IMR-90 (cell line): ENCODE measurements around the gene CYP4A11. TPM values are rescaled to one million over a fixed set of nuclear protein-coding genes. Genes with fewer than 3 reads are reported as not detected.

Experiments
- ATAC-seq: fragments of 200-7000 bp; cut with Tn5 transposase; 2 replicates; pipeline ENCODE4 v1.9.1; 2020; ENCODE audit warnings: low read depth, mild to moderate bottlenecking, moderate library complexity
- BruUV-seq: library from RNA; stranded (reverse); fragments of 400-500 nt; replicated peaks from 2 replicates; lab custom pipeline; 2021; lab: Mats Ljungman, UMichigan
- CTCF ChIA-PET: fragments of 300-600 bp; formaldehyde crosslinking; extraction: SDS; loops from one replicate; lab custom pipeline; 2021; ENCODE audit warnings: antibody characterized with exemption; lab: Yijun Ruan, JAX
- POLR2A ChIA-PET: fragments of 300-600 bp; sonication (Branson Sonifier 250); formaldehyde crosslinking; loops from one replicate; lab custom pipeline; 2022; ENCODE audit warnings: antibody characterized with exemption; ENCODE audit not compliant: unreplicated experiment; lab: Charles Lee
- DNase-seq: peaks from one replicate; pipeline ENCODE4 v3.0.0; 2013
- H2AFZ ChIP-seq: replicated peaks from 2 replicates; pipeline ENCODE3; 2013; ENCODE audit warnings: low read length, mild to moderate bottlenecking; ENCODE audit not compliant: poor library complexity
- H2AK5ac ChIP-seq: 2 replicates; pipeline ENCODE4 v1.6.1; 2013; ENCODE audit warnings: low read depth, low read length, inconsistent platforms
- H2AK9ac ChIP-seq: replicated peaks from 2 replicates; pipeline ENCODE3; 2013; ENCODE audit warnings: mild to moderate bottlenecking, low read depth, low read length, moderate library complexity; ENCODE audit not compliant: poor library complexity
- H2BK120ac ChIP-seq: 2 replicates; pipeline ENCODE4 v1.6.1; 2013; ENCODE audit warnings: low read depth, low read length, inconsistent platforms
- H2BK15ac ChIP-seq: 3 replicates; pipeline ENCODE4 v1.6.1; 2013; ENCODE audit warnings: low read depth, low read length, inconsistent platforms
- H2BK20ac ChIP-seq: 2 replicates; pipeline ENCODE4 v1.6.1; 2013; ENCODE audit warnings: low read depth, mild to moderate bottlenecking, inconsistent platforms, low read length, moderate library complexity
- H2BK5ac ChIP-seq: 2 replicates; pipeline ENCODE4 v1.6.1; 2013; ENCODE audit warnings: mild to moderate bottlenecking, low read depth, low read length, inconsistent platforms; ENCODE audit not compliant: poor library complexity, severe bottlenecking
- H3K14ac ChIP-seq: replicated peaks from 2 replicates; pipeline ENCODE4 v1.6.1; 2013; ENCODE audit warnings: low read depth, low read length, inconsistent platforms
- H3K18ac ChIP-seq: 2 replicates; pipeline ENCODE4 v1.6.1; 2013; ENCODE audit warnings: low read depth, low read length, control low read depth
- H3K23ac ChIP-seq: 2 replicates; pipeline ENCODE4 v1.6.1; 2013; ENCODE audit warnings: low read depth, low read length, inconsistent platforms
- H3K27ac ChIP-seq: 2 replicates; pipeline ENCODE4 v1.5.1; 2013; ENCODE audit warnings: mild to moderate bottlenecking, control low read depth, low read length; ENCODE audit not compliant: insufficient read depth
- H3K27me3 ChIP-seq: 2 replicates; pipeline ENCODE4 v1.6.1; 2013; ENCODE audit warnings: low read length; ENCODE audit not compliant: control insufficient read depth, insufficient read depth
- H3K36me3 ChIP-seq: 2 replicates; pipeline ENCODE4 v1.6.1; 2013; ENCODE audit warnings: low read length, mixed read lengths; ENCODE audit not compliant: control insufficient read depth, insufficient read depth
- H3K4ac ChIP-seq: 2 replicates; pipeline ENCODE4 v1.6.1; 2013; ENCODE audit warnings: low read depth, low read length, inconsistent platforms
- H3K4me1 ChIP-seq: 2 replicates; pipeline ENCODE4 v1.6.1; 2013; ENCODE audit warnings: low read length, mixed read lengths; ENCODE audit not compliant: control insufficient read depth, insufficient read depth
- H3K4me2 ChIP-seq: 2 replicates; pipeline ENCODE4 v1.6.1; 2013; ENCODE audit warnings: low read depth, mild to moderate bottlenecking, control low read depth, low read length, moderate library complexity
- H3K4me3 ChIP-seq: 2 replicates; pipeline ENCODE4 v1.5.1; 2013; ENCODE audit warnings: low read depth, mild to moderate bottlenecking, control low read depth, low read length, moderate library complexity; ENCODE audit not compliant: insufficient read depth
- H3K56ac ChIP-seq: 2 replicates; pipeline ENCODE4 v1.6.1; 2013; ENCODE audit warnings: low read length, inconsistent platforms; ENCODE audit not compliant: insufficient read depth; ENCODE audit errors: extremely low read depth
- H3K79me1 ChIP-seq, 2 experiments: 2 replicates each; pipeline ENCODE4 v1.6.1; 2013; ENCODE audit warnings: low read length in 2 of 2, inconsistent platforms in 1 of 2, low read depth in 1 of 2
- H3K9ac ChIP-seq: 2 replicates; pipeline ENCODE4 v1.6.1; 2013; ENCODE audit warnings: low read depth, low read length, control low read depth
- H3K9me1 ChIP-seq: 2 replicates; pipeline ENCODE4 v1.6.1; 2013; ENCODE audit warnings: low read length, inconsistent platforms; ENCODE audit not compliant: insufficient read depth
- H3K9me3 ChIP-seq: 2 replicates; pipeline ENCODE4 v1.6.1; 2013; ENCODE audit warnings: low read length; ENCODE audit not compliant: control insufficient read depth, insufficient read depth
- H4K20me1 ChIP-seq: 2 replicates; pipeline ENCODE4 v1.6.1; 2013; ENCODE audit warnings: low read length, inconsistent platforms; ENCODE audit not compliant: insufficient read depth
- H4K5ac ChIP-seq: 2 replicates; pipeline ENCODE4 v1.6.1; 2013; ENCODE audit warnings: mild to moderate bottlenecking, low read depth, low read length, control low read depth
- H4K8ac ChIP-seq, 2 experiments: 2 replicates each; pipeline ENCODE4 v1.6.1; 2013; ENCODE audit warnings: low read depth in 2 of 2, low read length in 2 of 2, control low read depth in 1 of 2, inconsistent platforms in 1 of 2
- H4K91ac ChIP-seq: 2 replicates; pipeline ENCODE4 v1.6.1; 2013; ENCODE audit warnings: low read depth, low read length, inconsistent platforms; ENCODE audit not compliant: insufficient read depth
- BHLHE40 ChIP-seq: fragments of 150-350 bp; IDR thresholded peaks from 2 replicates; pipeline ENCODE4 v1.6.1; 2016; ENCODE audit warnings: mild to moderate bottlenecking, low read depth, low read length
- CEBPB ChIP-seq: IDR thresholded peaks from 2 replicates; pipeline ENCODE4 v1.6.1; 2012; ENCODE audit warnings: low read depth, low read length, improper control_type of control experiment
- CHD1 ChIP-seq: IDR thresholded peaks from 2 replicates; pipeline ENCODE4 v1.6.1; 2012; ENCODE audit warnings: low read depth, low read length, improper control_type of control experiment
- CTCF ChIP-seq: conservative IDR thresholded peaks from 2 replicates; pipeline ENCODE4 v1.5.1; 2012; ENCODE audit warnings: mild to moderate bottlenecking, low read depth, low read length, improper control_type of control experiment
- ELK1 ChIP-seq: fragments of 150-350 bp; IDR thresholded peaks from 2 replicates; pipeline ENCODE4 v1.6.1; 2016; ENCODE audit warnings: low read depth, mild to moderate bottlenecking, low read length, moderate library complexity, borderline replicate concordance
- FOS ChIP-seq: fragments of 150-350 bp; IDR thresholded peaks from 2 replicates; pipeline ENCODE4 v1.6.1; 2016; ENCODE audit warnings: low read depth, low read length
- MAFK ChIP-seq: IDR thresholded peaks from 2 replicates; pipeline ENCODE4 v1.6.1; 2012; ENCODE audit warnings: low read depth, low read length, improper control_type of control experiment
- MAZ ChIP-seq: IDR thresholded peaks from 2 replicates; pipeline ENCODE4 v1.6.1; 2012; ENCODE audit warnings: low read depth, mild to moderate bottlenecking, low read length, improper control_type of control experiment, moderate library complexity, borderline replicate concordance
- MXI1 ChIP-seq: IDR thresholded peaks from 2 replicates; pipeline ENCODE4 v1.6.1; 2012; ENCODE audit warnings: low read depth, mild to moderate bottlenecking, low read length, moderate library complexity, borderline replicate concordance
- NFE2L2 ChIP-seq: fragments of 150-350 bp; IDR thresholded peaks from 2 replicates; pipeline ENCODE4 v1.6.1; 2016; ENCODE audit warnings: low read depth, mild to moderate bottlenecking, low read length
- POLR2A ChIP-seq: IDR thresholded peaks from 2 replicates; pipeline ENCODE4 v1.6.1; 2012; ENCODE audit warnings: mild to moderate bottlenecking, low read depth, low read length
- RAD21 ChIP-seq: IDR thresholded peaks from 2 replicates; pipeline ENCODE4 v1.6.1; 2012; ENCODE audit warnings: low read length, improper control_type of control experiment
- RCOR1 ChIP-seq: IDR thresholded peaks from 2 replicates; pipeline ENCODE4 v1.6.1; 2012; ENCODE audit warnings: mild to moderate bottlenecking, low read length, improper control_type of control experiment; ENCODE audit not compliant: insufficient replicate concordance
- RFX5 ChIP-seq: IDR thresholded peaks from 2 replicates; pipeline ENCODE4 v1.8.0; 2012; ENCODE audit warnings: low read depth, mild to moderate bottlenecking, low read length, moderate library complexity
- SMC3 ChIP-seq: fragments of 150-350 bp; IDR thresholded peaks from 2 replicates; pipeline ENCODE4 v1.6.1; 2016; ENCODE audit warnings: low read depth, mild to moderate bottlenecking, antibody characterized with exemption, low read length, moderate library complexity
- USF2 ChIP-seq: fragments of 150-350 bp; IDR thresholded peaks from 2 replicates; pipeline ENCODE4 v1.6.1; 2017; ENCODE audit warnings: mild to moderate bottlenecking, antibody characterized with exemption, low read length, low read depth
- WGBS, 2 experiments: methylation state at CpG; one replicate each; pipeline versions ENCODE4 v1.1.5 to v1.1.7; 2013; ENCODE audit warnings: missing lambda C conversion rate in 2 of 2; ENCODE audit not compliant: insufficient read length in 1 of 2; ENCODE audit errors: extremely low coverage in 2 of 2; 5-methylcytosine and 5-hydroxymethylcytosine counted together
- dilution Hi-C: fragments of 300-500 bp; cut with HindIII; formaldehyde crosslinking; loops from one replicate; pipeline ENCODE4 v1.14.3; 2018; ENCODE audit warnings: low sequenced_read_pairs; ENCODE audit not compliant: unreplicated experiment
- in situ Hi-C: fragments of 300-500 bp; cut with MboI; formaldehyde crosslinking; loops from 3 replicates; pipeline ENCODE4 v1.14.3; 2019; ENCODE audit warnings: low sequenced_read_pairs, inconsistent platforms, mixed read lengths
- intact Hi-C: fragments of 100-400 bp; cut with micrococcal nuclease; formaldehyde crosslinking; loops from 2 replicates; pipeline ENCODE4 v1.10.0; 2022
- polyA plus RNA-seq, 3 experiments: library from polyadenylated mRNA; depleted of rRNA; stranded (reverse); fragments of >200 nt; gene quantifications; 2 replicates each; pipeline ENCODE4 v1.2.3, GENCODE V29; 2012; ENCODE audit warnings: low replicate concordance in 1 of 3
- total RNA-seq: library from RNA; depleted of rRNA; stranded (reverse); fragments of >200 nt; gene quantifications from 2 replicates; pipeline ENCODE4 v1.2.3, GENCODE V29; 2012

Gene CYP4A11
- total and polyA plus RNA-seq, 2 of the 4 experiments (the other 2 are of a cell fraction), result not detected

GRCh38 chr1:46969014-46969619, 27.8 kb upstream of the CYP4A11 start:
- peaks cover 14% of the 10 kb centered on the region; the same call in 1 of the 2 replicates for H3K9me3 ChIP-seq
- BruUV-seq, result no TSS peak
- H3K27me3 ChIP-seq, result no peaks in the 10 kb centered on the region
- TF ChIP-seq MAFK (no peak), CHD1 (no peak), RFX5 (no peak), BHLHE40 (no peak), CEBPB (no peak), FOS (no peak), RCOR1 (no peak), USF2 (no peak), RAD21 (no peak), SMC3 (no peak), NFE2L2 (no peak), CTCF (no peak), ELK1 (no peak), MAZ (no peak), POLR2A (no peak), MXI1 (no peak)
- H2BK20ac ChIP-seq, result no peak overlapping the region
- H3K9me1 ChIP-seq, result no peaks in the 10 kb centered on the region
- no peak overlapping the region for H3K56ac ChIP-seq
- H3K27ac ChIP-seq, result no peak overlapping the region
- ATAC-seq (no peak), DNase-seq (no peak)
- H4K5ac ChIP-seq, result no peak overlapping the region
- no peak overlapping the region for H3K18ac ChIP-seq
- intact Hi-C loops (no loop called here), in situ Hi-C loops (no loop called here), dilution Hi-C loops (no loop called here)
- H3K4me3 ChIP-seq, result no peak overlapping the region
- H2AK9ac ChIP-seq, result no peak overlapping the region
- no peaks in the 10 kb centered on the region for H4K20me1 ChIP-seq
- no peak overlapping the region for H2BK5ac ChIP-seq
- H3K14ac ChIP-seq, result no peak overlapping the region
- no peak overlapping the region for H3K23ac ChIP-seq
- H2AK5ac ChIP-seq, result no peak overlapping the region
- no peak overlapping the region for H2BK15ac ChIP-seq
- H3K4me2 ChIP-seq, result no peak overlapping the region
- no peak overlapping the region for H3K9ac ChIP-seq
- no peaks in the 10 kb centered on the region for H3K36me3 ChIP-seq
- no peaks in the 10 kb centered on the region for H3K79me1 ChIP-seq
- H3K4me1 ChIP-seq, result no peaks in the 10 kb centered on the region
- H3K4ac ChIP-seq, result no peak overlapping the region
- POLR2A ChIA-PET, result no interaction called here
- CTCF ChIA-PET, result no interaction called here
- no CpG with 5 or more reads among the region's 5 CpGs for WGBS, 2 experiments
- no peak overlapping the region for H4K8ac ChIP-seq
- no peak overlapping the region for H4K91ac ChIP-seq
- no peak overlapping the region for H2AFZ ChIP-seq
- H2BK120ac ChIP-seq, result no peak overlapping the region
